Measurements from ENCODE around the gene QSOX1.

QSOX1 gene

GRCh38 chr1:180237869-180238476 lies 83.3 kb downstream of the QSOX1 start:
- peaks cover 99% of the 10 kb centered on the region for H3K27me3 Mint-ChIP-seq
- CTCF ChIA-PET, result no interaction called here
- H3K36me3 Mint-ChIP-seq, result peaks cover 3% of the 10 kb centered on the region
- H3K4me1 Mint-ChIP-seq, result peaks cover 11% of the 10 kb centered on the region
- no peak for DNase-seq
- no peak overlapping the region for H3K27ac Mint-ChIP-seq
- no peak overlapping the region for H3K4me3 Mint-ChIP-seq
- no peaks in the 10 kb centered on the region for H3K9me3 Mint-ChIP-seq

GRCh38 chr1:180238675-180239074 lies 84.0 kb downstream of the QSOX1 start:
- Mint-ChIP-seq H3K4me1 (peaks cover 11% of the 10 kb centered on the region), H3K9me3 (no peaks in the 10 kb centered on the region), H3K27ac (no peak overlapping the region), H3K4me3 (no peak overlapping the region), H3K36me3 (peaks cover 3% of the 10 kb centered on the region), H3K27me3 (peaks cover 98% of the 10 kb centered on the region)
- CTCF ChIA-PET, result interaction anchor here (1.1 kb wide), 1 partner anchor 9 kb away, joined by 3 read pairs; no protein-coding TSS in a partner anchor
- no peak for DNase-seq

- Mint-ChIP-seq H3K27me3 (peaks cover 97% of the 10 kb centered on the region), H3K9me3 (no peaks in the 10 kb centered on the region), H3K36me3 (peaks cover 3% of the 10 kb centered on the region), H3K4me1 (peaks cover 7% of the 10 kb centered on the region), H3K4me3 (no peak overlapping the region), H3K27ac (no peak overlapping the region)
- DNase-seq, result no peak
- CTCF ChIA-PET, result interaction anchor here (1.1 to 1.2 kb wide), 2 partner anchors 8 to 239 kb away, joined by 3 read pairs; no protein-coding TSS in a partner anchor
Observed at GRCh38 chr1:180239145-180240096, 84.8 kb downstream of the QSOX1 start.

- H3K27me3 Mint-ChIP-seq, result peaks cover 81% of the 10 kb centered on the region
- no peaks in the 10 kb centered on the region for H3K4me1 Mint-ChIP-seq
- no peaks in the 10 kb centered on the region for H3K36me3 Mint-ChIP-seq
- DNase-seq, result no peak
- no peak overlapping the region for H3K4me3 Mint-ChIP-seq
- no peaks in the 10 kb centered on the region for H3K9me3 Mint-ChIP-seq
- H3K27ac Mint-ChIP-seq, result no peak overlapping the region
- CTCF ChIA-PET, result interaction anchor here (0.6 to 1.0 kb wide), 2 partner anchors 226 to 749 kb away, joined by 3 read pairs; no protein-coding TSS in a partner anchor
Observed at GRCh38 chr1:180241716-180242544, 87.3 kb downstream of the QSOX1 start.

- no peak overlapping the region for H3K27ac Mint-ChIP-seq
- no peaks in the 10 kb centered on the region for H3K4me1 Mint-ChIP-seq
- H3K9me3 Mint-ChIP-seq, result no peaks in the 10 kb centered on the region
- no peak overlapping the region for H3K4me3 Mint-ChIP-seq
- no peaks in the 10 kb centered on the region for H3K36me3 Mint-ChIP-seq
- DNase-seq, result no peak
- peaks cover 70% of the 10 kb centered on the region for H3K27me3 Mint-ChIP-seq
- CTCF ChIA-PET, result interaction anchor here (2.4 kb wide), 1 partner anchor 10 kb away, joined by 9 read pairs; no protein-coding TSS in a partner anchor
Observed at GRCh38 chr1:180243517-180244221, 89.0 kb downstream of the QSOX1 start.

- peaks cover 67% of the 10 kb centered on the region for H3K27me3 Mint-ChIP-seq
- no peaks in the 10 kb centered on the region for H3K9me3 Mint-ChIP-seq
- H3K4me3 Mint-ChIP-seq, result no peak overlapping the region
- peaks cover 2% of the 10 kb centered on the region for H3K4me1 Mint-ChIP-seq
- no peak overlapping the region for H3K27ac Mint-ChIP-seq
- CTCF ChIA-PET, result interaction anchor here (1.1 to 2.4 kb wide), 2 partner anchors 9 to 233 kb away, joined by 3 to 9 read pairs; no protein-coding TSS in a partner anchor
- no peaks in the 10 kb centered on the region for H3K36me3 Mint-ChIP-seq
- DNase-seq, result no peak
Observed at GRCh38 chr1:180244840-180245239, 90.2 kb downstream of the QSOX1 start.

- no peaks in the 10 kb centered on the region for H3K9me3 Mint-ChIP-seq
- no peak overlapping the region for H3K4me3 Mint-ChIP-seq
- peaks cover 65% of the 10 kb centered on the region for H3K27me3 Mint-ChIP-seq
- H3K4me1 Mint-ChIP-seq, result peaks cover 5% of the 10 kb centered on the region
- no peak overlapping the region for H3K27ac Mint-ChIP-seq
- no peak for DNase-seq
- CTCF ChIA-PET, result interaction anchor here (0.8 kb wide), 1 partner anchor 80 kb away, joined by 3 read pairs; no protein-coding TSS in a partner anchor
- no peaks in the 10 kb centered on the region for H3K36me3 Mint-ChIP-seq
Observed at GRCh38 chr1:180246579-180246978, 91.9 kb downstream of the QSOX1 start.

GRCh38 chr1:180247061-180247460 lies 92.4 kb downstream of the QSOX1 start:
- Mint-ChIP-seq H3K4me3 (no peak overlapping the region), H3K36me3 (no peaks in the 10 kb centered on the region), H3K27ac (no peak overlapping the region), H3K4me1 (peaks cover 5% of the 10 kb centered on the region), H3K9me3 (no peaks in the 10 kb centered on the region), H3K27me3 (peaks cover 65% of the 10 kb centered on the region)
- CTCF ChIA-PET, result interaction anchor here (0.8 to 1.4 kb wide), 2 partner anchors 8 to 80 kb away, joined by 3 read pairs; no protein-coding TSS in a partner anchor
- DNase-seq, result no peak

- no peak overlapping the region for H3K4me3 Mint-ChIP-seq
- no peaks in the 10 kb centered on the region for H3K9me3 Mint-ChIP-seq
- H3K36me3 Mint-ChIP-seq, result no peaks in the 10 kb centered on the region
- H3K27ac Mint-ChIP-seq, result no peak overlapping the region
- H3K4me1 Mint-ChIP-seq, result peaks cover 5% of the 10 kb centered on the region
- peaks cover 59% of the 10 kb centered on the region for H3K27me3 Mint-ChIP-seq
- CTCF ChIA-PET, result interaction anchor here (0.8 to 1.4 kb wide), 2 partner anchors 9 to 79 kb away, joined by 3 read pairs; no protein-coding TSS in a partner anchor
- DNase-seq, result no peak
Observed at GRCh38 chr1:180247580-180247979, 92.9 kb downstream of the QSOX1 start.

- H3K4me1 Mint-ChIP-seq, result peaks cover 5% of the 10 kb centered on the region
- no peak overlapping the region for H3K27ac Mint-ChIP-seq
- no peaks in the 10 kb centered on the region for H3K9me3 Mint-ChIP-seq
- CTCF ChIA-PET, result interaction anchor here (1.4 to 1.7 kb wide), 2 partner anchors 9 to 235 kb away, joined by 3 to 6 read pairs; no protein-coding TSS in a partner anchor
- H3K36me3 Mint-ChIP-seq, result no peaks in the 10 kb centered on the region
- DNase-seq, result no peak
- peaks cover 55% of the 10 kb centered on the region for H3K27me3 Mint-ChIP-seq
- no peak overlapping the region for H3K4me3 Mint-ChIP-seq
Observed at GRCh38 chr1:180248176-180248575, 93.5 kb downstream of the QSOX1 start.

GRCh38 chr1:180248731-180249681 lies 94.3 kb downstream of the QSOX1 start:
- peaks cover 54% of the 10 kb centered on the region for H3K27me3 Mint-ChIP-seq
- CTCF ChIA-PET, result interaction anchor here (1.0 to 1.7 kb wide), 2 partner anchors 10 to 234 kb away, joined by 3 to 6 read pairs; no protein-coding TSS in a partner anchor
- DNase-seq, result no peak
- no peaks in the 10 kb centered on the region for H3K36me3 Mint-ChIP-seq
- H3K4me1 Mint-ChIP-seq, result peaks cover 5% of the 10 kb centered on the region
- H3K9me3 Mint-ChIP-seq, result no peaks in the 10 kb centered on the region
- H3K4me3 Mint-ChIP-seq, result no peak overlapping the region
- no peak overlapping the region for H3K27ac Mint-ChIP-seq

GRCh38 chr1:180249725-180250498 lies 95.2 kb downstream of the QSOX1 start:
- Mint-ChIP-seq H3K27ac (no peak overlapping the region), H3K36me3 (no peaks in the 10 kb centered on the region), H3K4me1 (peaks cover 5% of the 10 kb centered on the region), H3K9me3 (no peaks in the 10 kb centered on the region), H3K27me3 (peaks cover 47% of the 10 kb centered on the region), H3K4me3 (no peak overlapping the region)
- DNase-seq, result no peak
- CTCF ChIA-PET, result interaction anchor here (1.0 to 1.7 kb wide), 2 partner anchors 9 to 233 kb away, joined by 3 to 6 read pairs; no protein-coding TSS in a partner anchor
